HEK293T (cell line): Measurements from ENCODE around the gene CNP.

ENCODE experiments used
- CTCF ChIA-PET: fragments of 350-600 bp; formaldehyde crosslinking; extraction: SDS; loops from one replicate; lab custom pipeline; 2021; ENCODE audit warnings: antibody characterized with exemption, inconsistent platforms; lab: Yijun Ruan, JAX
- POLR2A ChIA-PET: fragments of 350-600 bp; formaldehyde crosslinking; extraction: SDS; loops from one replicate; lab custom pipeline; 2020; ENCODE audit warnings: antibody characterized with exemption, inconsistent platforms; lab: Yijun Ruan, JAX
- DNase-seq: peaks from one replicate; pipeline ENCODE4 v3.0.0; 2012; ENCODE audit warnings: mixed read lengths; ENCODE audit errors: extremely low spot score
- ARNT ChIP-seq: fragments of 450-650 bp; IDR thresholded peaks from 2 replicates; pipeline ENCODE4 v1.6.1; 2017; ENCODE audit warnings: mild to moderate bottlenecking
- BHLHE40 ChIP-seq: fragments of 450-650 bp; IDR thresholded peaks from 2 replicates; pipeline ENCODE4 v1.6.1; 2016; ENCODE audit warnings: mild to moderate bottlenecking, moderate library complexity, borderline replicate concordance
- CTBP1 ChIP-seq: fragments of 450-650 bp; IDR thresholded peaks from 2 replicates; pipeline ENCODE4 v1.6.1; 2016; ENCODE audit warnings: borderline replicate concordance
- ELF4 ChIP-seq: fragments of 450-650 bp; IDR thresholded peaks from 2 replicates; pipeline ENCODE4 v1.6.1; 2017; ENCODE audit warnings: antibody characterized with exemption
- FOXA1 ChIP-seq: fragments of 450-650 bp; IDR thresholded peaks from 2 replicates; pipeline ENCODE4 v1.6.1; 2016; ENCODE audit warnings: mild to moderate bottlenecking
- FOXK2 ChIP-seq: fragments of 450-650 bp; IDR thresholded peaks from 2 replicates; pipeline ENCODE4 v1.6.1; 2016; ENCODE audit warnings: mild to moderate bottlenecking
- FOXM1 ChIP-seq: fragments of 450-650 bp; IDR thresholded peaks from 2 replicates; pipeline ENCODE4 v1.6.1; 2017; ENCODE audit warnings: mild to moderate bottlenecking, borderline replicate concordance
- HDGF ChIP-seq: fragments of 450-650 bp; IDR thresholded peaks from 2 replicates; pipeline ENCODE4 v1.6.1; 2017; ENCODE audit warnings: antibody characterized with exemption, borderline replicate concordance
- L3MBTL2 ChIP-seq: fragments of 450-650 bp; conservative IDR thresholded peaks from 2 replicates; pipeline ENCODE4 v1.6.1; 2016; ENCODE audit warnings: mild to moderate bottlenecking
- LEF1 ChIP-seq: fragments of 450-650 bp; IDR thresholded peaks from 2 replicates; pipeline ENCODE4 v1.6.1; 2017; ENCODE audit warnings: mild to moderate bottlenecking, borderline replicate concordance
- NFRKB ChIP-seq: fragments of 450-650 bp; IDR thresholded peaks from 2 replicates; pipeline ENCODE4 v1.6.1; 2016; ENCODE audit warnings: mild to moderate bottlenecking, moderate library complexity
- PKNOX1 ChIP-seq: fragments of 450-650 bp; IDR thresholded peaks from 2 replicates; pipeline ENCODE4 v1.6.1; 2016
- SP1 ChIP-seq: fragments of 450-650 bp; IDR thresholded peaks from 2 replicates; pipeline ENCODE4 v1.6.1; 2017
- SUZ12 ChIP-seq: fragments of 450-650 bp; IDR thresholded peaks from 2 replicates; pipeline ENCODE4 v1.6.1; 2016; ENCODE audit warnings: mild to moderate bottlenecking
- TARDBP ChIP-seq: fragments of 450-650 bp; IDR thresholded peaks from 2 replicates; pipeline ENCODE4 v1.6.1; 2016
- ZNF384 ChIP-seq: fragments of 450-650 bp; IDR thresholded peaks from 2 replicates; pipeline ENCODE4 v1.6.1; 2016

The CNP gene

DNA sequence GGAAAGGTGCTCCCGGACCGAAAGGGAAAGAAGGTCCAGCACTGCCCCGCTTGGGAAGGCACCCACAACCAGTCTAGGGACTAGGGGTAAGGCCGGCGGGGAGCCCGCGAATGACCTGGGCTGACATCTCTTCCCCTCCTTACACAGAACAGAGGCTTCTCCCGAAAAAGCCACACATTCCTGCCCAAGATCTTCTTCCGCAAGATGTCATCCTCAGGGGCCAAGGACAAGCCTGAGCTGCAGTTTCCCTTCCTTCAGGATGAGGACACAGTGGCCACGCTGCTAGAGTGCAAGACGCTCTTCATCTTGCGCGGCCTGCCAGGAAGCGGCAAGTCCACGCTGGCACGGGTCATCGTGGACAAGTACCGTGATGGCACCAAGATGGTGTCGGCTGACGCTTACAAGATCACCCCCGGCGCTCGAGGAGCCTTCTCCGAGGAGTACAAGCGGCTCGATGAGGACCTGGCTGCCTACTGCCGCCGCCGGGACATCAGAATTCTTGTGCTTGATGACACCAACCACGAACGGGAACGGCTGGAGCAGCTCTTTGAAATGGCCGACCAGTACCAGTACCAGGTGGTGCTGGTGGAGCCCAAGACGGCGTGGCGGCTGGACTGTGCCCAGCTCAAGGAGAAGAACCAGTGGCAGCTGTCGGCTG lies 1.5 kb downstream of the CNP start:
- no peak for TF ChIP-seq NFRKB
- no peak for TF ChIP-seq SP1
- no peak for TF ChIP-seq L3MBTL2
- TF ChIP-seq FOXA1: no peak
- TF ChIP-seq SUZ12: no peak
- no peak for TF ChIP-seq ELF4
- no peak for TF ChIP-seq ZNF384
- TF ChIP-seq HDGF: no peak
- no peak for DNase-seq
- ChIA-PET POLR2A (interaction anchor here (1.2 to 7.0 kb wide), 6 partner anchors 9 to 153 kb away, joined by 3 to 117 read pairs (median 16); partner anchors contain the start of genes ACLY, DNAJC7 and NKIRAS2), CTCF (no interaction called here)

GRCh38 chr17:41968676-41969075 lies 2.1 kb downstream of the CNP start:
- TF ChIP-seq SUZ12: no peak
- TF ChIP-seq HDGF: no peak
- no peak for TF ChIP-seq BHLHE40
- no peak for TF ChIP-seq FOXM1
- TF ChIP-seq ELF4: no peak
- no peak for TF ChIP-seq TARDBP
- TF ChIP-seq PKNOX1: no peak
- no peak for TF ChIP-seq LEF1
- no peak for TF ChIP-seq ZNF384
- no peak for TF ChIP-seq L3MBTL2
- TF ChIP-seq ARNT: no peak
- TF ChIP-seq CTBP1: no peak
- no peak for TF ChIP-seq SP1
- no peak for TF ChIP-seq NFRKB
- ChIA-PET CTCF (no interaction called here), POLR2A (interaction anchor here (2.9 to 7.0 kb wide), 3 partner anchors 8 to 50 kb away, joined by 19 to 117 read pairs (median 29); partner anchors contain the start of genes ACLY, DNAJC7 and NKIRAS2)
- DNase-seq: no peak

DNA sequence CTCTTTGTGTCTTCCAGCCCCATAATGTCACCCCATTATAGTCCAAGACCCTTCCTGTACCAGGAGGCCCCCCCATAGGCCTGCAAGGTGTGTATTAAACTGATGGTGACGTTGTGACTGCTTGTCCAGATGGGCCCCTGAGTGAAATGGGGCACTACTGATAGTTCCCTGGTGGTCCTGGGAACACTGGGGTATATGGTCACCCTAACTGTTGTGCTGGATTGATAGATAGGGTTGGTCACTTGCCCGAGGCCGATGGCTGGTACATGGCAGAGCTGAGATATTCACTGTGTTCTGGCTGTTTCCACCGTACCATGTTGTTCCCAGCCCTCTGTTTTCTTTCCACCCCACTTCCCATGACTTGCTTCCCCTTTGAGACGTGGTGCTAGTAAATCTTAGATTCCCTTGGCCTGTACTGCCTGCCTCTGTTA lies 4.3 kb downstream of the CNP start:
- ChIA-PET POLR2A (interaction anchor here (7.0 kb wide), 1 partner anchor 48 kb away, joined by 117 read pairs; the partner anchor contains the start of genes DNAJC7 and NKIRAS2), CTCF (no interaction called here)
- DNase-seq: no peak
- TF ChIP-seq FOXA1: no peak

GRCh38 chr17:41971721-41972523 lies 5.3 kb downstream of the CNP start:
- ChIA-PET POLR2A (interaction anchor here (2.8 kb wide), 1 partner anchor 46 kb away, joined by 12 read pairs; the partner anchor contains the start of gene DNAJC7), CTCF (interaction anchor here (0.7 to 1.0 kb wide), 2 partner anchors 11 to 202 kb away, joined by 3 to 4 read pairs; no protein-coding TSS in a partner anchor)
- no peak for TF ChIP-seq L3MBTL2
- no peak for TF ChIP-seq FOXA1
- no peak for TF ChIP-seq ZNF384
- no peak for TF ChIP-seq PKNOX1
- TF ChIP-seq CTBP1: no peak
- no peak for TF ChIP-seq NFRKB
- no peak for TF ChIP-seq SUZ12
- TF ChIP-seq TARDBP: no peak
- TF ChIP-seq LEF1: no peak
- no peak for TF ChIP-seq ARNT
- no peak for TF ChIP-seq FOXM1
- TF ChIP-seq FOXK2: no peak
- no peak for DNase-seq

GRCh38 chr17:41972571-41973407 lies 6.2 kb downstream of the CNP start:
- ChIA-PET CTCF (interaction anchor here (1.0 to 1.1 kb wide), 2 partner anchors 10 to 53 kb away, joined by 3 to 4 read pairs; no protein-coding TSS in a partner anchor), POLR2A (interaction anchor here (0.7 to 2.8 kb wide), 2 partner anchors 45 to 47 kb away, joined by 3 to 12 read pairs; partner anchors contain the start of genes DNAJC7 and NKIRAS2)
- DNase-seq: no peak
- no peak for TF ChIP-seq ELF4
- no peak for TF ChIP-seq SP1
- no peak for TF ChIP-seq ARNT
- no peak for TF ChIP-seq CTBP1
- no peak for TF ChIP-seq BHLHE40
- TF ChIP-seq FOXM1: no peak
- no peak for TF ChIP-seq HDGF
- TF ChIP-seq LEF1: no peak

DNA sequence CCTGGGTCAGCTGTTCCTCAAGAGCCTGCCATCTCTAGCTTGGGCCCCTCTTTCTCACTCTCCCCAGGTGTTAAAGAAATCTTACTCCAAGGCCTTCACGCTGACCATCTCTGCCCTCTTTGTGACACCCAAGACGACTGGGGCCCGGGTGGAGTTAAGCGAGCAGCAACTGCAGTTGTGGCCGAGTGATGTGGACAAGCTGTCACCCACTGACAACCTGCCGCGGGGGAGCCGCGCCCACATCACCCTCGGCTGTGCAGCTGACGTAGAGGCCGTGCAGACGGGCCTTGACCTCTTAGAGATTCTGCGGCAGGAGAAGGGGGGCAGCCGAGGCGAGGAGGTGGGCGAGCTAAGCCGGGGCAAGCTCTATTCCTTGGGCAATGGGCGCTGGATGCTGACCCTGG lies 6.8 kb downstream of the CNP start:
- CTCF ChIA-PET: interaction anchor here (1.1 kb wide), 1 partner anchor 52 kb away, joined by 4 read pairs; no protein-coding TSS in a partner anchor
- TF ChIP-seq SP1 (no peak), LEF1 (no peak), PKNOX1 (no peak), TARDBP (no peak), SUZ12 (no peak), HDGF (no peak), FOXM1 (no peak), CTBP1 (no peak), L3MBTL2 (no peak), FOXK2 (no peak), ELF4 (no peak)
- DNase-seq: no peak
- POLR2A ChIA-PET: interaction anchor here (2.8 kb wide), 1 partner anchor 44 kb away, joined by 12 read pairs; the partner anchor contains the start of gene DNAJC7
